GM12878 (cell line): ENCODE data around the gene ZNF687. TPM values are rescaled to one million over a fixed set of nuclear protein-coding genes. Genes with fewer than 3 reads are reported as not detected.

Experiments used
- BACH1 ChIP-seq: fragments of 450-650 bp; IDR thresholded peaks from 2 replicates; pipeline ENCODE4 v1.6.1; 2017; ENCODE audit warnings: mild to moderate bottlenecking, borderline replicate concordance
- BRCA1 ChIP-seq: IDR thresholded peaks from 2 replicates; pipeline ENCODE4 v1.6.1; 2011; ENCODE audit warnings: low read depth, low read length, improper control_type of control experiment
- EZH2 ChIP-seq: IDR thresholded peaks from 2 replicates; pipeline ENCODE4 v1.6.1; 2012; ENCODE audit warnings: low read depth, mild to moderate bottlenecking, control low read depth, inconsistent platforms, low read length, borderline replicate concordance; ENCODE audit not compliant: control insufficient read depth
- FOXK2 ChIP-seq: fragments of 450-650 bp; IDR thresholded peaks from 2 replicates; pipeline ENCODE4 v1.6.1; 2017; ENCODE audit warnings: mild to moderate bottlenecking, moderate library complexity
- IKZF1 ChIP-seq: fragments of 450-650 bp; conservative IDR thresholded peaks from 2 replicates; pipeline ENCODE4 v1.6.1; 2017; ENCODE audit warnings: antibody characterized with exemption, mild to moderate bottlenecking
- KLF5 ChIP-seq: fragments of 450-650 bp; IDR thresholded peaks from 2 replicates; pipeline ENCODE4 v1.6.1; 2014; ENCODE audit warnings: mild to moderate bottlenecking; ENCODE audit not compliant: partially characterized antibody
- NFYB ChIP-seq: IDR thresholded peaks from 2 replicates; pipeline ENCODE4 v1.6.1; 2011; ENCODE audit warnings: low read depth, mild to moderate bottlenecking, low read length, improper control_type of control experiment, moderate library complexity; ENCODE audit not compliant: insufficient read depth
- RAD21 ChIP-seq: IDR thresholded peaks from 2 replicates; pipeline ENCODE4 v1.6.1; 2011; ENCODE audit warnings: mild to moderate bottlenecking, low read depth, low read length, moderate library complexity; ENCODE audit not compliant: insufficient read depth
- RCOR1 ChIP-seq: conservative IDR thresholded peaks from 2 replicates; pipeline ENCODE4 v1.6.1; 2012; ENCODE audit warnings: low read depth, low read length, improper control_type of control experiment
- SP1 ChIP-seq: IDR thresholded peaks from one replicate; pipeline ENCODE4 v1.6.1; 2011; ENCODE audit warnings: low read depth, low read length
- SREBF1 ChIP-seq: IDR thresholded peaks from 2 replicates; pipeline ENCODE4 v1.6.1; 2012; ENCODE audit warnings: mild to moderate bottlenecking, low read length
- SRF ChIP-seq, 2 experiments: IDR thresholded peaks; 2 replicates each; pipeline ENCODE4 v1.6.1; 2011; ENCODE audit warnings: low read depth in 2 of 2, low read length in 2 of 2, mild to moderate bottlenecking in 1 of 2, moderate library complexity in 1 of 2
- TARDBP ChIP-seq: IDR thresholded peaks from 2 replicates; pipeline ENCODE4 v1.6.1; 2016; ENCODE audit warnings: borderline replicate concordance
- YY1 ChIP-seq: IDR thresholded peaks from 2 replicates; pipeline ENCODE4 v1.6.1; 2011; ENCODE audit warnings: low read depth, mild to moderate bottlenecking, low read length
- polyA plus RNA-seq, 11 experiments: library from polyadenylated mRNA; depleted of rRNA in 4 of 11; unstranded in 6 of 11; stranded (reverse) in 5 of 11; fragments of >200 nt; fragmentation: Nextera tagmentation in 4 of 11; fragmentation: Illumina TruSeq in 1 of 11; extraction: Ambion mirVana in 4 of 11; extraction: Trizol in 1 of 11; gene quantifications; 1 replicate in 1 of 11; 2 replicates in 10 of 11; pipeline versions ENCODE4 v1.2.1 to v1.2.3, GENCODE V29; 2011 to 2016; ENCODE audit warnings: inconsistent platforms in 2 of 11, missing spikeins in 2 of 11, low read depth in 1 of 11
- total RNA-seq, 4 experiments: library from RNA; depleted of rRNA in 3 of 4; stranded (reverse); fragments of >200 nt in 3 of 4; fragmentation: Illumina TruSeq in 1 of 4; extraction: Trizol in 1 of 4; gene quantifications; 2 replicates each; pipeline versions ENCODE4 v1.2.1 to v1.2.3, GENCODE V29; 2013 to 2021
- TF ChIP-seq, protein P1 (sequence below): fragments of 450-650 bp; IDR thresholded peaks from 2 replicates; pipeline ENCODE4 v1.6.1; 2017; ENCODE audit warnings: borderline replicate concordance
- TF ChIP-seq, protein P2 (sequence below): IDR thresholded peaks from 2 replicates; pipeline ENCODE4 v1.6.1; 2011; ENCODE audit warnings: borderline replicate concordance, low read depth, mild to moderate bottlenecking, moderate library complexity, low read length; ENCODE audit not compliant: insufficient read depth, poor library complexity, severe bottlenecking
- TF ChIP-seq, protein P3 (sequence below): fragments of 450-650 bp; IDR thresholded peaks from 2 replicates; pipeline ENCODE4 v1.6.1; 2017; ENCODE audit warnings: low read depth, mild to moderate bottlenecking, moderate library complexity
- TF ChIP-seq, protein P4 (sequence below): fragments of 150-350 bp; IDR thresholded peaks from 2 replicates; pipeline ENCODE4 v1.6.1; 2014; ENCODE audit warnings: mild to moderate bottlenecking, low read depth, low read length
- TF ChIP-seq, protein P5 (sequence below): IDR thresholded peaks from 2 replicates; pipeline ENCODE4 v1.6.1; 2012; ENCODE audit warnings: low read depth, low read length, improper control_type of control experiment
- TF ChIP-seq, protein P6 (sequence below): fragments of 450-650 bp; IDR thresholded peaks from 2 replicates; pipeline ENCODE4 v1.6.1; 2016; ENCODE audit warnings: mild to moderate bottlenecking

The ZNF687 gene
- total and polyA plus RNA-seq, 10 of the 15 experiments (the other 5 are each of a cell fraction or from before 2014, with no cell fraction given), result 0.08 to 30.9 (median 9.9) TPM

DNA sequence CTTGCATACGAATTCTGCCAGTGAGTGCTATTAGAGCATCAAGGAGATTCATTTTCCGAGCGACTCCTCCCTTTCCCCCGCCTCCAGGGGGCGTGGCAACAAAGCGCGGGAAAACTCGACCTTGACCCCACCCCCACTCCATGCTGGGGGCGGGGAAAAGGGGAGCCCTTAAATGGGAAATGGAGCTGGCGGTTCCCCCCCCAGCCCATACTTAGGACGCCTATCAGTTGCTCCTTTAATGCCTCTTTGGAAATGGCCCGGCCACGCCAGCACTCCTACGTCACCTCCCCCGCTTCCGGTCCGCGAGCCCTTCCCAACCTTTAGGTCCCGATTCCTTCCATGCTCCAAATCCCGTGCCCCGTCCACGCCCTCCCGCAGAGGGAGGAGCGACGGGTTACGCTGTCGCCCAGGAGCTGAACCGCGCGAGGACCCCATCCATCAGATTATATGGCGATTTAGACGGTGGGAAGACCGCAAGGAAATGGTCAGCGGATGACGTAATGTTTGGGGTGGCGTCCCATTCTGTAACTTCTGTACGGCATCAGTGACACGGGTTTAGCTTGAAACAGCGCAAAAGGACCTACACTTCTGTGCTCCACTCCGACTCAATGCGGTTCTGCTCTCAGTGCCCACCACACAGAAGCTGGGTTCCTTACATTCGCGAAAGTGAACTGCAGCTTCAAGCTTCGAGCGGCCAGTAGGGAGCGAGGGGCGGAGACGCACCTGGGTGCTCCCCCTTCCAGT lies 702 bp upstream of the ZNF687 start (continued):
- TF ChIP-seq BRCA1, result no peak; the same call in 1 of the 2 replicates
- TF ChIP-seq, protein P1, sequence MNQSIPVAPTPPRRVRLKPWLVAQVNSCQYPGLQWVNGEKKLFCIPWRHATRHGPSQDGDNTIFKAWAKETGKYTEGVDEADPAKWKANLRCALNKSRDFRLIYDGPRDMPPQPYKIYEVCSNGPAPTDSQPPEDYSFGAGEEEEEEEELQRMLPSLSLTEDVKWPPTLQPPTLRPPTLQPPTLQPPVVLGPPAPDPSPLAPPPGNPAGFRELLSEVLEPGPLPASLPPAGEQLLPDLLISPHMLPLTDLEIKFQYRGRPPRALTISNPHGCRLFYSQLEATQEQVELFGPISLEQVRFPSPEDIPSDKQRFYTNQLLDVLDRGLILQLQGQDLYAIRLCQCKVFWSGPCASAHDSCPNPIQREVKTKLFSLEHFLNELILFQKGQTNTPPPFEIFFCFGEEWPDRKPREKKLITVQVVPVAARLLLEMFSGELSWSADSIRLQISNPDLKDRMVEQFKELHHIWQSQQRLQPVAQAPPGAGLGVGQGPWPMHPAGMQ, result no peak
- TF ChIP-seq, protein P2, sequence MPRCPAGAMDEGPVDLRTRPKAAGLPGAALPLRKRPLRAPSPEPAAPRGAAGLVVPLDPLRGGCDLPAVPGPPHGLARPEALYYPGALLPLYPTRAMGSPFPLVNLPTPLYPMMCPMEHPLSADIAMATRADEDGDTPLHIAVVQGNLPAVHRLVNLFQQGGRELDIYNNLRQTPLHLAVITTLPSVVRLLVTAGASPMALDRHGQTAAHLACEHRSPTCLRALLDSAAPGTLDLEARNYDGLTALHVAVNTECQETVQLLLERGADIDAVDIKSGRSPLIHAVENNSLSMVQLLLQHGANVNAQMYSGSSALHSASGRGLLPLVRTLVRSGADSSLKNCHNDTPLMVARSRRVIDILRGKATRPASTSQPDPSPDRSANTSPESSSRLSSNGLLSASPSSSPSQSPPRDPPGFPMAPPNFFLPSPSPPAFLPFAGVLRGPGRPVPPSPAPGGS, result no peak
- TF ChIP-seq IKZF1, result peak; percentile 97
- TF ChIP-seq, protein P3, sequence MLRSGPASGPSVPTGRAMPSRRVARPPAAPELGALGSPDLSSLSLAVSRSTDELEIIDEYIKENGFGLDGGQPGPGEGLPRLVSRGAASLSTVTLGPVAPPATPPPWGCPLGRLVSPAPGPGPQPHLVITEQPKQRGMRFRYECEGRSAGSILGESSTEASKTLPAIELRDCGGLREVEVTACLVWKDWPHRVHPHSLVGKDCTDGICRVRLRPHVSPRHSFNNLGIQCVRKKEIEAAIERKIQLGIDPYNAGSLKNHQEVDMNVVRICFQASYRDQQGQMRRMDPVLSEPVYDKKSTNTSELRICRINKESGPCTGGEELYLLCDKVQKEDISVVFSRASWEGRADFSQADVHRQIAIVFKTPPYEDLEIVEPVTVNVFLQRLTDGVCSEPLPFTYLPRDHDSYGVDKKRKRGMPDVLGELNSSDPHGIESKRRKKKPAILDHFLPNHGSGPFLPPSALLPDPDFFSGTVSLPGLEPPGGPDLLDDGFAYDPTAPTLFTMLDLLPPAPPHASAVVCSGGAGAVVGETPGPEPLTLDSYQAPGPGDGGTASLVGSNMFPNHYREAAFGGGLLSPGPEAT, result peak; percentile 99
- TF ChIP-seq, protein P4, sequence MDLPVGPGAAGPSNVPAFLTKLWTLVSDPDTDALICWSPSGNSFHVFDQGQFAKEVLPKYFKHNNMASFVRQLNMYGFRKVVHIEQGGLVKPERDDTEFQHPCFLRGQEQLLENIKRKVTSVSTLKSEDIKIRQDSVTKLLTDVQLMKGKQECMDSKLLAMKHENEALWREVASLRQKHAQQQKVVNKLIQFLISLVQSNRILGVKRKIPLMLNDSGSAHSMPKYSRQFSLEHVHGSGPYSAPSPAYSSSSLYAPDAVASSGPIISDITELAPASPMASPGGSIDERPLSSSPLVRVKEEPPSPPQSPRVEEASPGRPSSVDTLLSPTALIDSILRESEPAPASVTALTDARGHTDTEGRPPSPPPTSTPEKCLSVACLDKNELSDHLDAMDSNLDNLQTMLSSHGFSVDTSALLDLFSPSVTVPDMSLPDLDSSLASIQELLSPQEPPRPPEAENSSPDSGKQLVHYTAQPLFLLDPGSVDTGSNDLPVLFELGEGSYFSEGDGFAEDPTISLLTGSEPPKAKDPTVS, result no peak
- TF ChIP-seq YY1, result peak; percentile 37
- TF ChIP-seq EZH2, result no peak
- peak; percentile 92 for TF ChIP-seq SP1
- no peak for TF ChIP-seq RAD21
- no peak for TF ChIP-seq NFYB
- no peak for TF ChIP-seq KLF5
- TF ChIP-seq, protein P5, sequence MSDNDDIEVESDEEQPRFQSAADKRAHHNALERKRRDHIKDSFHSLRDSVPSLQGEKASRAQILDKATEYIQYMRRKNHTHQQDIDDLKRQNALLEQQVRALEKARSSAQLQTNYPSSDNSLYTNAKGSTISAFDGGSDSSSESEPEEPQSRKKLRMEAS, result peak; percentile 11; the same call in 1 of the 2 replicates
- TF ChIP-seq, protein P6, sequence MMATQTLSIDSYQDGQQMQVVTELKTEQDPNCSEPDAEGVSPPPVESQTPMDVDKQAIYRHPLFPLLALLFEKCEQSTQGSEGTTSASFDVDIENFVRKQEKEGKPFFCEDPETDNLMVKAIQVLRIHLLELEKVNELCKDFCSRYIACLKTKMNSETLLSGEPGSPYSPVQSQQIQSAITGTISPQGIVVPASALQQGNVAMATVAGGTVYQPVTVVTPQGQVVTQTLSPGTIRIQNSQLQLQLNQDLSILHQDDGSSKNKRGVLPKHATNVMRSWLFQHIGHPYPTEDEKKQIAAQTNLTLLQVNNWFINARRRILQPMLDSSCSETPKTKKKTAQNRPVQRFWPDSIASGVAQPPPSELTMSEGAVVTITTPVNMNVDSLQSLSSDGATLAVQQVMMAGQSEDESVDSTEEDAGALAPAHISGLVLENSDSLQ, result no peak
- peak in 1 of 2 experiments; percentile 60; a peak in 2 of 4 replicates for TF ChIP-seq SRF (IDR thresholded peaks at IDR 0.05; ENCODE audit: low read depth in 2 of 2, low read length in 2 of 2)
- TF ChIP-seq SREBF1, result 0 out of 2 replicates have a peak, but pooled peaks have one; percentile 9
- no peak for TF ChIP-seq BACH1
- TF ChIP-seq TARDBP, result no peak; the same call in 1 of the 2 replicates
- TF ChIP-seq FOXK2, result no peak
- no peak for TF ChIP-seq RCOR1
